SIG-M5 treated with dmso at 0.1 percent for 504 hours (cell line): ENCODE measurements around the gene AGPAT1.
A peak's percentile ranks its signal among the peaks of the same experiment; 100 is the strongest.
"Not testable (repeated sequence)": the region's sequence is repeated elsewhere in the genome, so short reads cannot be mapped to it uniquely, and the experiment has no call there.

Experiments
- DNase-seq: peaks from one replicate; lab custom pipeline; 2025; ENCODE audit not compliant: unreplicated experiment; lab: John Stamatoyannopoulos, UW

AGPAT1 gene

DNA sequence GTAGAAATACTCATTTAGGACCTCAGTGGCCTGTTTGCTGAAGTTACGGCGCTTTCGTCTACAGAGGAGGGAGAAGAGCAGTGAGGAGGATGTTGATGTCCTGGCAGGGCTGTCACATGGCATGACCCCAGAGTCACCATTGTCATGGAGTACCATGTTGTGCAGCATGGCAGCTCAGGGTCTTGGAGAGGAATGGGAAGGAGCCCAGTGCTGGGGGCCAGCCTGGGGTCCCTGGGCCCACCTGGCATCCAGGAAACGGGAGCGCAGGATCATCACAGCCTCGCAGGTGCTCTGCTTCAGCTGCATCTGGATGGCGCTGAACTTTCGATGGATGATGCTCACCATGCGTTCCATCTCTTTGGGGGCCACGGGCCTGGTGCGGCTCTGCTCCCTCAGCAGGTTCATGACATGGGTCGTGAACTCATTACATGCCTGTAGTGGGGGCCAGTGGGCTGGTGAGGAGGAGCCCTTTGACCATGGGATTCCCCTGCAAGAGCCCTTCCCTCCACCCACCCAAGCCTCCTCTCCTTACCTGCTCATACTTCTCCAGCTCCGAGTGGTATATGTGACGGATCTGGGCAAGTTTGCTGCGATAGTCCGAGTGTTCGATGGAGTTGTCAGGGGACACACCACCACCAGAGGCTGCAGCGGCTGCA lies 12.0 kb upstream of the AGPAT1 start:
- not testable (repeated sequence) for DNase-seq

DNA sequence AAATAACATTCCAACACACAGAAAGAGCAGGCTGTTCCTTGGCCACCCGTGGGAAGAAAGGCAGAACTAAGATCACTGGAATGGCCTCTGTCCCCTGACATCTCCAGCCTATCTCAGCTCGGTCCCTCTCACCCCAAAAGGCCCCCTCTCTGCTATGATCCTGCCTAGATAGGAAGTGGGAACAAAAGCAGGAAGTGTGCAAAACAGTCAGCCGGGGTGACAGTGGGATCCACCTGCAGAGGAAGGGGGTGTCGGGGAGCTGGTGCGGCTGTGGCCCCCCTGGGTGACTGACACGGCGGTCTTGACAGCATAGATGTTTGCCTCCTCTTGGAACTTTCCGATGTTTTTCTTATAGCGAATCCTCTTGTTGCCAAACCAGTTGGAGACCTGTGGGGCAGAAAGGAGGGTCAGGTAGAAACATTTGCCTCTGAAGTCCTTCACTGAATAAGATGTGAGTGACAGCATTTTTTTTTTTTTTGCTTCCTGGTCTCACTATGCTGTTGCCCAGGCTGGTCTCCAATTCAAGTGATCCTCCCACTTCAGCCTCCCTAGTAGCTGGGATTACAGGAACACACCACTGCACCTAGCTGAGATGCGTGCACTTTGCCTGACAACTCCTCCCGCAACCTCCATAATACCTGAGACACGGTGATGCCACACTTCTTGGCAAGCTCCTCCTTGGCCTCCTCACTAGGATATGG lies 11.3 kb upstream of the AGPAT1 start:
- DNase-seq, result no peak

GRCh38 chr6:32186151-32186840 lies 10.4 kb upstream of the AGPAT1 start:
- not testable (repeated sequence) for DNase-seq

- DNase-seq, result not testable (repeated sequence)
Measured at GRCh38 chr6:32185681-32186131, 9.8 kb upstream of the AGPAT1 start.

DNA sequence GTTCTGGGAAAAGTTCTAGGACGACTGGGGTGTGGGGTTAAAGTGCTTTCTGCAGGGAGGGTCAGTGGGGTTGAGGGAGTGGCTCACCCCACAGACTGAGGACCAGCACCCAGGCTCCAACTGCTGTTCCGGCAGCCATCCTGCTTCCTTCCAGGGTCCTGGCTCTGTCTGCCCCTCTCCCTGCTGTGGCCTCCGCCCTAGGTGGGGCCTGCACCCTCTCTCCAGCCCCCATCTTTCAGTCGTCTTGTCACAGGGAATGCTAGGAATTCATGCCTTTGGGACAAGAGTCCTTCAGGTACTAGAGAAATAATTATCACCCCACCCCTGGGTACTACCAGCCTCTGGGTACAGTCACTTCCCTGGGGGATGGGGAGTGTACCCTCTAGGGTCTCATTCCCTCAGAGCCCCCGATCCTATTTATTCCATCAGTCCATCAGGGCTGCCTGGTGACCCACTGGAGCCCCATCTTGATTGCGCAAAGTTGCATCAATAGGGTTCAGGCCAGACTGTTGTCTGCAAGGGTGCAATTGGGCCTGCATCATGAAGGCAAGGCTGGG lies 8.3 kb upstream of the AGPAT1 start, which contains the start of gene AGER:
Gene AGER, minus strand, starts transcription at position 170 of the 557 bp plus-strand sequence. Its CDS starts 31 bp downstream, at position 139.
- no peak for DNase-seq

GRCh38 chr6:32183483-32184083 lies 7.7 kb upstream of the AGPAT1 start:
- DNase-seq, result no peak

GRCh38 chr6:32183030-32183429 lies 7.1 kb upstream of the AGPAT1 start:
- no peak for DNase-seq

- DNase-seq, result no peak
Measured at GRCh38 chr6:32182555-32182981, 6.7 kb upstream of the AGPAT1 start.

DNA sequence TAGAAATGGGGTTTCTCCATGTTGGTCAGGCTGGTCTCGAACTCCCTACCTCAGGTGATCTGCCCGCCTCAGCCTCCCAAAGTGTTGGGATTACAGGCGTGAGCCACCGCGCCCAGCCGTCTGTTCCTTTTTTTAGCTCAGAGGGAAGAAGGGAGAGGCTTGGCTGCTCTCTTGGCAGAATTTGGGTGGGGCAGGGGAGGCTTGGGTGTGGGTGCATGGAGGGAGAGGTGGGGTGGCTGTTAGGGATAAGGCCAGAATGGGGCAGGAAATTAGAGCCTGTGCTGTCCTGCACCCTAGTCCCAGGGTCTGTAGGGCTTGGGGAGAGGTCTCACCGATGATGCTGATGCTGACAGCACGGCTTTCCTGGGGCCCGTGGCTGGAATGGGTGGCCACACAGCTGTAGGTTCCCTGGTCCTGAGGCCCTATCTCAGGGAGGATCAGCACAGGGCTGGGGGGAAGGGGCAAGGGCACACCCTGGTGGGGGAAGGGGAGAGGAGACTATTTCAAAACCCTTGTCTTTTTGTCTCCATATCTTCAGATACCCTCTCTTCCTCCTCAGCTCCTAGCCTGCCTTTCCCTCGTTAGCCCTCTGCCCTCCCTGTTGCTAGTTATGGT lies 6.1 kb upstream of the AGPAT1 start:
- no peak for DNase-seq

DNA sequence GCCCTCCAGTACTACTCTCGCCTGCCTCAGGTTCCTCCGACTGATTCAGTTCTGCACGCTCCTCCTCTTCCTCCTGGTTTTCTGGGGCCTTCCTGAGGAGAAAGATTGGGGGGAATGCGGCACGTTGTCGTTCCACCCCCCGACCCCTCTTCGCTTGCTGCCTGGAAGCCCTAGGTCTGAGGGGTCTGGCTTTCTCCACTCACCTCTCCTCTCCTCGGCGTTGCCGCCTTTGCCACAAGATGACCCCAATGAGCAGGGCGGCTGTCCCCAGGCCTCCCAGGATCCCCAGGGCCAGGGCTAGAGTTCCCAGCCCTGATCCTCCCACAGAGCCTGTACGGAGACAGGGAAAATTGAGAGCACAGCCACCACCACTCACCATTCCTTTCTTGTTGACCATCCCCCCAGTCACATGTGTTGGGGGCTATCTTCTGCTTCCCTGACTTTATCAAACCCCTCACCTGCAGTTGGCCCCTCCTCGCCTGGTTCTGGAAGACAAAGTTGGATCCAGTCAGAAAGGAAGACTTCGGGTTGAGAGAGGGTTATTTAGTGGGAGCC lies 5.3 kb upstream of the AGPAT1 start:
- DNase-seq, result no peak

- no peak for DNase-seq
Measured at GRCh38 chr6:32179766-32180405, 4.0 kb upstream of the AGPAT1 start.

- no peak for DNase-seq
Measured at GRCh38 chr6:32178547-32179440, 2.9 kb upstream of the AGPAT1 start.

- DNase-seq, result peak; percentile 100
Measured at GRCh38 chr6:32177788-32178546, 2.1 kb upstream of the AGPAT1 start, which contains the start of gene RNF5. Gene RNF5 (plus strand): TSS chr6:32178405. CDS start chr6:32178512, 107 bp downstream.

- no peak for DNase-seq
Measured at GRCh38 chr6:32177183-32177787, 1.4 kb upstream of the AGPAT1 start.

GRCh38 chr6:32176476-32177182 lies 745 bp upstream of the AGPAT1 start:
- DNase-seq, result no peak

DNA sequence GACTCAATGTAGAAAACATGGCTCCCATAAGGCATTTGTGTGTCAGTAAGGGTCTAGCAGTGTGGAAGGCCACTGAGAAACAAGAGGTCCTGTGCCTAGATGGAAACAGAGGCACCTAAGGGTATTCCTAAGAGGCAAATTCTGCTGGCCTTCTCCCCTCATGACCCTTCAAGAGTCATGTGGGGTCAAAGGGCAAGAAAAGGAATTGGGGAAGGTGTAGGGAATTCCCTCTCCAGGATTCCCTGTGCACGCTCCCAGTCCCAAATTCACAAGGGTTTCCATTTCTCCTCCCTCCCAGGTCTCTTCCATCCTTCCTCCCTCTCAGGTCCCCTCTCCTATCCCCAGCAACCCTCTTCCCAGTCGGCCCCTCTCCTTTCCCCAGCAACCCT lies 568 bp downstream of the AGPAT1 start:
- no peak for DNase-seq

- no peak for DNase-seq
Measured at GRCh38 chr6:32174416-32174815, 1.5 kb downstream of the AGPAT1 start.
